ENCODE results near the gene SERPINB8. TPM values are rescaled to one million over a fixed set of nuclear protein-coding genes. Genes with fewer than 3 reads are reported as not detected.
"Not testable (repeated sequence)": the region's sequence is repeated elsewhere in the genome, so short reads cannot be mapped to it uniquely, and the experiment has no call there.

Gene SERPINB8
- total RNA-seq, result 1 to 10 TPM; 2.0 to 5.3 TPM

GRCh38 chr18:63969942-63970808, at the start of gene SERPINB8:
Gene SERPINB8 (plus strand): TSS chr18:63970081. CDS start chr18:63978309, 8,228 bp downstream.
- Histone ChIP-seq H3K36me3 (no peaks in the 10 kb centered on the region), H3K27ac (peak within 1 kb of the TSS; percentile 92 to 95), H3K4me1 (replicated peaks) (no peaks in the 10 kb centered on the region), H3K4me3 (peak within 1 kb of the TSS; percentile 69 to 74), H3K27me3 (replicated peaks; ENCODE audit: insufficient read depth) (no peaks in the 10 kb centered on the region), H3K9me3 (no peaks in the 10 kb centered on the region)
- peak; percentile 94 for DNase-seq (ENCODE audit: low spot score)
- intact Hi-C loops (cut with DNase I), result no loop called here
- under 1% methylated on average over 62 of the region's 62 CpGs for WGBS
- TF ChIP-seq POLR2A (IDR thresholded peaks at IDR 0.05) (peak; percentile 84), POLR2AphosphoS5 (IDR thresholded peaks at IDR 0.05) (peak; percentile 90), CTCF (IDR thresholded peaks at IDR 0.05) (peak in 1 of 4 experiments; percentile 8)

- Histone ChIP-seq H3K4me3 (no peak overlapping the region), H3K4me1 (replicated peaks) (no peaks in the 10 kb centered on the region), H3K27ac (no peak overlapping the region), H3K27me3 (replicated peaks; ENCODE audit: insufficient read depth) (no peaks in the 10 kb centered on the region), H3K9me3 (no peaks in the 10 kb centered on the region), H3K36me3 (no peaks in the 10 kb centered on the region)
- 96% methylated on average over 2 of the region's 2 CpGs for WGBS
- intact Hi-C loops (cut with DNase I), result no loop called here
- DNase-seq (ENCODE audit: low spot score), result no peak
- TF ChIP-seq POLR2A (IDR thresholded peaks at IDR 0.05), result no peak
- no peak for TF ChIP-seq POLR2AphosphoS5 (IDR thresholded peaks at IDR 0.05)
- no peak for TF ChIP-seq CTCF (IDR thresholded peaks at IDR 0.05)
Observed at GRCh38 chr18:63922049-63922448, 47.8 kb upstream of the SERPINB8 start.

- no peaks in the 10 kb centered on the region for H3K9me3 ChIP-seq
- no peaks in the 10 kb centered on the region for H3K27me3 ChIP-seq (replicated peaks; ENCODE audit: insufficient read depth)
- H3K36me3 ChIP-seq, result no peaks in the 10 kb centered on the region
- 19% methylated on average over 1 of the region's 1 CpG for WGBS
- TF ChIP-seq POLR2AphosphoS5 (IDR thresholded peaks at IDR 0.05) (no peak), CTCF (IDR thresholded peaks at IDR 0.05) (no peak), POLR2A (IDR thresholded peaks at IDR 0.05) (no peak)
- intact Hi-C loops (cut with DNase I), result no loop called here
- no peak overlapping the region for H3K27ac ChIP-seq
- no peak overlapping the region for H3K4me3 ChIP-seq
- no peaks in the 10 kb centered on the region for H3K4me1 ChIP-seq (replicated peaks)
- DNase-seq (ENCODE audit: low spot score), result no peak
Observed at GRCh38 chr18:63924551-63924950, 45.3 kb upstream of the SERPINB8 start.

- no peak for TF ChIP-seq POLR2AphosphoS5 (IDR thresholded peaks at IDR 0.05)
- no peak for TF ChIP-seq POLR2A (IDR thresholded peaks at IDR 0.05)
- TF ChIP-seq CTCF (IDR thresholded peaks at IDR 0.05), result no peak
- WGBS, result 54% methylated on average over 8 of the region's 8 CpGs
- no peak overlapping the region for H3K27ac ChIP-seq
- no peaks in the 10 kb centered on the region for H3K27me3 ChIP-seq (replicated peaks; ENCODE audit: insufficient read depth)
- no peak for DNase-seq (ENCODE audit: low spot score)
- no peaks in the 10 kb centered on the region for H3K9me3 ChIP-seq
- H3K36me3 ChIP-seq, result no peaks in the 10 kb centered on the region
- intact Hi-C loops (cut with DNase I), result no loop called here
- no peaks in the 10 kb centered on the region for H3K4me1 ChIP-seq (replicated peaks)
- no peak overlapping the region for H3K4me3 ChIP-seq
Observed at GRCh38 chr18:63928331-63928730, 41.5 kb upstream of the SERPINB8 start.

GRCh38 chr18:63929369-63929768, 40.5 kb upstream of the SERPINB8 start:
- H3K27ac ChIP-seq; H3K4me1 ChIP-seq (replicated peaks); intact Hi-C loops (cut with DNase I): not testable (repeated sequence)

More at GRCh38 chr18:63929369-63929768, 40.5 kb upstream of the SERPINB8 start:
- H3K4me3 ChIP-seq; DNase-seq (ENCODE audit: low spot score); H3K36me3 ChIP-seq; H3K27me3 ChIP-seq (replicated peaks; ENCODE audit: insufficient read depth); H3K9me3 ChIP-seq: not testable (repeated sequence)
